Measurements from ENCODE around the gene TMEM202.

DNA sequence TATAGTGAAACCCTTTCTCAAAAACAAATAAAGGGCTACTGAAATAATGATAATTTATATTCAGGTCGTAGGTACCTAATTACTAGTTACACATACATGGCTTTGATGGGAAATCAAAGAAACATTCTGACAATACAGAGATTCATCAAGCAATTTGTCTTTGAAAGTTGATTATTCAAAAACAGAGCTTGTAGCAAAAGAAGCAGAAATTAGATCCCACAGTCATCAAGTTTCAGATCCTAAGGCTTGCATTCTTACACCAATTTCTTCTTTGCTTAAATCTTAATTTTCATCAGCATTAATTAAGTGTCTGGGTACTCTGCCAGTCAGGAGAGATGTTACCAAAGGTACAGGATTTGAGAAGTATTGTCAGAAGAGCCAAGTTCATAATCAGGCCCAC is 20.8 kb upstream of the TMEM202 start:
- TF ChIP-seq, protein P1, sequence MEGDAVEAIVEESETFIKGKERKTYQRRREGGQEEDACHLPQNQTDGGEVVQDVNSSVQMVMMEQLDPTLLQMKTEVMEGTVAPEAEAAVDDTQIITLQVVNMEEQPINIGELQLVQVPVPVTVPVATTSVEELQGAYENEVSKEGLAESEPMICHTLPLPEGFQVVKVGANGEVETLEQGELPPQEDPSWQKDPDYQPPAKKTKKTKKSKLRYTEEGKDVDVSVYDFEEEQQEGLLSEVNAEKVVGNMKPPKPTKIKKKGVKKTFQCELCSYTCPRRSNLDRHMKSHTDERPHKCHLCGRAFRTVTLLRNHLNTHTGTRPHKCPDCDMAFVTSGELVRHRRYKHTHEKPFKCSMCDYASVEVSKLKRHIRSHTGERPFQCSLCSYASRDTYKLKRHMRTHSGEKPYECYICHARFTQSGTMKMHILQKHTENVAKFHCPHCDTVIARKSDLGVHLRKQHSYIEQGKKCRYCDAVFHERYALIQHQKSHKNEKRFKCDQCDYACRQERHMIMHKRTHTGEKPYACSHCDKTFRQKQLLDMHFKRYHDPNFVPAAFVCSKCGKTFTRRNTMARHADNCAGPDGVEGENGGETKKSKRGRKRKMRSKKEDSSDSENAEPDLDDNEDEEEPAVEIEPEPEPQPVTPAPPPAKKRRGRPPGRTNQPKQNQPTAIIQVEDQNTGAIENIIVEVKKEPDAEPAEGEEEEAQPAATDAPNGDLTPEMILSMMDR (conservative IDR thresholded peaks at IDR 0.05 in 1 of 2, IDR thresholded peaks at IDR 0.05 in 1 of 2; ENCODE audit: low read depth in 1 of 2, low read length in 2 of 2) = no peak
- no peak for TF ChIP-seq EZH2 (IDR thresholded peaks at IDR 0.05; ENCODE audit: low read length, missing control alignments)

All from fibroblast of lung (primary cell).